Natural killer cell (primary cell): Measurements from ENCODE around the gene ZFP62. TPM values are rescaled to one million over a fixed set of nuclear protein-coding genes. Genes with fewer than 3 reads are reported as not detected.

Experiments used
- ATAC-seq, 3 donors: fragments of 150-1000 bp in 2 of 3; fragments of 200-7000 bp in 1 of 3; cut with Tn5 transposase; 1 replicate in 1 of 3; 2 replicates in 2 of 3; pipeline ENCODE4 v1.10.0; 2021; ENCODE audit warnings: mild to moderate bottlenecking in 2 of 3, moderate library complexity in 2 of 3
- DNase-seq, 2 donors: peaks; one replicate each; pipeline versions ENCODE4 v3.0.0 to v3.0.0-alpha.2; 2013 to 2021; ENCODE audit warnings: mixed read lengths in 1 of 2
- H3K27ac ChIP-seq: one replicate; pipeline ENCODE4 v1.5.1; 2013; ENCODE audit warnings: mild to moderate bottlenecking, low read length
- H3K27me3 ChIP-seq: one replicate; pipeline ENCODE4 v1.6.1; 2013; ENCODE audit warnings: low read length; ENCODE audit not compliant: control insufficient read depth, insufficient read depth
- H3K36me3 ChIP-seq: one replicate; pipeline ENCODE4 v1.6.1; 2013; ENCODE audit warnings: low read length; ENCODE audit not compliant: control insufficient read depth, insufficient read depth
- H3K4me1 ChIP-seq: one replicate; pipeline ENCODE4 v1.6.1; 2013; ENCODE audit warnings: low read length; ENCODE audit not compliant: control insufficient read depth, insufficient read depth
- H3K4me3 ChIP-seq: one replicate; pipeline ENCODE4 v1.5.1; 2013; ENCODE audit warnings: low read length
- H3K9me3 ChIP-seq: one replicate; pipeline ENCODE4 v1.6.1; 2013; ENCODE audit warnings: low read length; ENCODE audit not compliant: control insufficient read depth, insufficient read depth
- H3K27ac Mint-ChIP-seq, 2 donors: one replicate each; pipeline ENCODE4 v1.8.0; 2022; ENCODE audit warnings: mild to moderate bottlenecking in 2 of 2, mixed read lengths in 2 of 2, moderate library complexity in 1 of 2
- H3K27me3 Mint-ChIP-seq, 2 donors: one replicate each; pipeline ENCODE4 v1.8.0; 2022; ENCODE audit warnings: low read depth in 2 of 2, mixed read lengths in 2 of 2
- H3K36me3 Mint-ChIP-seq: one replicate; pipeline ENCODE4 v1.8.0; 2022; ENCODE audit warnings: mixed read lengths
- H3K4me1 Mint-ChIP-seq, 2 donors: one replicate each; pipeline ENCODE4 v1.8.0; 2022; ENCODE audit warnings: mixed read lengths in 2 of 2
- H3K4me3 Mint-ChIP-seq: one replicate; pipeline ENCODE4 v1.8.0; 2022; ENCODE audit warnings: mild to moderate bottlenecking, moderate library complexity, mixed read lengths
- H3K9me3 Mint-ChIP-seq, 2 donors: one replicate each; pipeline ENCODE4 v1.8.0; 2022; ENCODE audit warnings: mixed read lengths in 2 of 2
- WGBS: methylation state at CpG from one replicate; pipeline ENCODE4 v1.1.7; 2013; ENCODE audit warnings: missing lambda C conversion rate; ENCODE audit not compliant: insufficient coverage; 5-methylcytosine and 5-hydroxymethylcytosine counted together
- intact Hi-C: fragments of 100-400 bp; cut with micrococcal nuclease; formaldehyde crosslinking; loops from one replicate; pipeline ENCODE4 v1.14.2; 2022
- total RNA-seq, 4 donors: library from RNA; stranded (reverse); fragments of 120-200 nt in 1 of 4; gene quantifications; one replicate each; pipeline versions ENCODE4 v1.2.3 to v1.2.4, GENCODE V29; 2013 to 2022
- TF ChIP-seq, protein P1 (sequence below): fragments of 200-600 bp; IDR thresholded peaks from one replicate; pipeline ENCODE4 v1.8.0; 2022; ENCODE audit warnings: antibody characterized with exemption

ZFP62 gene
- total RNA-seq, 3 donors from 2014 or later (not counting 1 experiment from before 2014, with no cell fraction given): 16.6 to 21.0 (median 20.3) TPM

DNA sequence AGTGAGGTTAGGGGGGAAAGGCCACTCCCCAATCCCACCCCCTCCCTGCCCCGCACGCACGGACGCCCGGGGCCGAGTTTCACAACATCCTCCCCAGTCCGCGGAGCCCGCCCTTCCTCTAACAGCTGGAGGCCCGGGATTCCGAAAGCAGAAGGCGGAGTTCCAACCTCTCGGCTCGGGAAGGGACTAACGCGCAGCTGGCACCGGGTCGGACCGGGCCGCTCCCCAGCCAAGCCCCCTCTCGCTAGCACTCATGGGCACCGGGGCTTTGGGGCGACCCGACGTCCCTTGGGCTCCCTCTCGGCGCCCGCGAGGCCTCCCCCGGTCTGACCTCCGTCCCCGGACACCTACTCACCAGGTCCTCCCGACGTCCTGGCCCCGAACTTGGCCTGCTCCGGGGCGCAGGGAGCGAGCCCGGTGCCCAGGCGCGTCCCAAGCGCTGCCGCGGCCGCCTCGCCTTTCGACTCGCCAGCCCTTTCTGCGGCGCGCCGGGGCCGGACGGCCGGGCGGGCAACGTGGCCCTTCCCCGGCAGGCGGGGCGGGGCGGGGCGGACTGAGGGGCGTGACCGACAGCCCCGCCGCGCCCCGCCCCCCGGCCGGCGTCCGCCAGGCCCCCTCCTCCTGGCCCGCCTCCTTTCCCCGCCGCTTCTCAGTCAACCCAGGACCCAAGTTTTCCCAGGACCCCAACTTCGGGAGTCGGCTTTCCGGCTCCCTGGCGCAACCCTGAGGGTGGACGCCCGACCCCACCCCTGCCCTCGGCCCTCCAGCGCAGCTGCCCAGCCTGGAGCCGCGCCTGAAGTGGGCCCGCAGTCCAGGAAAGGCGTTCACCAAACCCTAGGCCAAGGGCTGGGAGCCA, 58.5 kb downstream of the ZFP62 start, which contains the start of gene MGAT1:
Gene MGAT1, minus strand, starts transcription at position 482 of the 856 bp plus-strand sequence. CDS start 9,835 bp downstream, outside the sequence.
- Histone ChIP-seq H3K36me3 (peaks cover 5% of the 10 kb centered on the region), H3K4me3 (peak within 1 kb of the TSS; percentile 88), H3K9me3 (no peaks in the 10 kb centered on the region), H3K4me1 (peaks cover 81% of the 10 kb centered on the region), H3K27ac (peak within 1 kb of the TSS; percentile 78), H3K27me3 (no peaks in the 10 kb centered on the region)
- ATAC-seq (peak; percentile 66 to 84 (median 72)), DNase-seq (peak; percentile 81 to 83)
- Mint-ChIP-seq H3K27me3 (no peaks in the 10 kb centered on the region), H3K4me1 (peaks cover 82% of the 10 kb centered on the region in 2 donors), H3K27ac (peak within 1 kb of the TSS; percentile 83 to 96), H3K4me3 (peak within 1 kb of the TSS; percentile 93), H3K36me3 (no peaks in the 10 kb centered on the region), H3K9me3 (no peaks in the 10 kb centered on the region)
- WGBS: under 1% methylated on average over 87 of the region's 87 CpGs
- TF ChIP-seq, protein P1, sequence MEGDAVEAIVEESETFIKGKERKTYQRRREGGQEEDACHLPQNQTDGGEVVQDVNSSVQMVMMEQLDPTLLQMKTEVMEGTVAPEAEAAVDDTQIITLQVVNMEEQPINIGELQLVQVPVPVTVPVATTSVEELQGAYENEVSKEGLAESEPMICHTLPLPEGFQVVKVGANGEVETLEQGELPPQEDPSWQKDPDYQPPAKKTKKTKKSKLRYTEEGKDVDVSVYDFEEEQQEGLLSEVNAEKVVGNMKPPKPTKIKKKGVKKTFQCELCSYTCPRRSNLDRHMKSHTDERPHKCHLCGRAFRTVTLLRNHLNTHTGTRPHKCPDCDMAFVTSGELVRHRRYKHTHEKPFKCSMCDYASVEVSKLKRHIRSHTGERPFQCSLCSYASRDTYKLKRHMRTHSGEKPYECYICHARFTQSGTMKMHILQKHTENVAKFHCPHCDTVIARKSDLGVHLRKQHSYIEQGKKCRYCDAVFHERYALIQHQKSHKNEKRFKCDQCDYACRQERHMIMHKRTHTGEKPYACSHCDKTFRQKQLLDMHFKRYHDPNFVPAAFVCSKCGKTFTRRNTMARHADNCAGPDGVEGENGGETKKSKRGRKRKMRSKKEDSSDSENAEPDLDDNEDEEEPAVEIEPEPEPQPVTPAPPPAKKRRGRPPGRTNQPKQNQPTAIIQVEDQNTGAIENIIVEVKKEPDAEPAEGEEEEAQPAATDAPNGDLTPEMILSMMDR: no peak
- intact Hi-C loops: loop anchor here (1.0 to 10.0 kb wide), 5 partner anchors 8 to 460 kb away; partner anchors contain the start of genes TRIM41, TRIM52 and ZFP62

DNA sequence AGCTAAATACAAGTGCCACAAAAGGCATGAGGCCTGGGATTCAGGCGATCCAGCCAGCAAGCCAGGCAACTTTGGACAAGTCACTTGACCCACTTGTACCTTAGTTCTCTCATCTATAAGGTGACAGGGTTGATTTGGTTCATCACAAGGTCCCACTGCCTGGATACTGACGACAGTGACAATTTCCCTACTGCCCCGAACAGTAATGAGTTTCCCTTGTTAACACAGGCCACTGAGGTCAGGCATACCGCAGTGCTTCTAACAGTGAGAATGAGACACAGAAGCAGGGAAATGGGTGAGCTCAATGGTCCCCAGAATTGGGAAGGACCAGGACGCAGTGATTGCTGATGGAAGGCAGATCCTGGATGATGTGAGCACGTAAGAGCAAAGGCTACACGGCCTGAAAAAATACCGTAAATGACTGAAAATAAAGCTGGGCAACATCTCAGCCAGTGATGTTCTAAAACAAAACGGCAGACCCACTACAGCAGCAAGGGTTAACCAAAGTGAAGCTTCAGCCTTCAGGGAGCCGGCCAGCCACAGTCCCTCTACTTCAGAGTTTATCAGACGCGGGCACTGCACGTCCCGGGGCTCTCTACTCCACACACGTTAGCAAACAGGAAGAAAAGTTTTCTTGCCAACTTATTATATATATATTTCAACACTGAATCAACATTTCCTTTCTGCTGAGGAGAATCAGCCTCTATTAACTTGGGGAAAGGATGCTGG, 59.3 kb downstream of the ZFP62 start:
- Mint-ChIP-seq H3K27ac (peak overlapping the region; percentile 75 to 83), H3K36me3 (no peaks in the 10 kb centered on the region), H3K4me3 (peak overlapping the region; percentile 92), H3K9me3 (no peaks in the 10 kb centered on the region), H3K4me1 (peaks cover 80% of the 10 kb centered on the region in 2 donors), H3K27me3 (no peaks in the 10 kb centered on the region)
- intact Hi-C loops: loop anchor here (1.0 to 10.0 kb wide), 5 partner anchors 9 to 461 kb away; partner anchors contain the start of genes TRIM41, TRIM52 and ZFP62
- no peaks in the 10 kb centered on the region for H3K9me3 ChIP-seq
- TF ChIP-seq, protein P1: no peak
- ATAC-seq: peak; percentile 1 to 3 (median 1)
- peaks cover 5% of the 10 kb centered on the region for H3K36me3 ChIP-seq
- H3K4me1 ChIP-seq: peaks cover 81% of the 10 kb centered on the region
- no peaks in the 10 kb centered on the region for H3K27me3 ChIP-seq
- 16% methylated on average over 12 of the region's 15 CpGs for WGBS
- no peak for DNase-seq
- H3K27ac ChIP-seq: peak overlapping the region; percentile 70
- H3K4me3 ChIP-seq: peak overlapping the region; percentile 88

GRCh38 chr5:180799902-180800801, 60.9 kb downstream of the ZFP62 start:
- H3K27me3 ChIP-seq: no peaks in the 10 kb centered on the region
- H3K9me3 Mint-ChIP-seq: no peaks in the 10 kb centered on the region
- no peak overlapping the region for H3K4me3 ChIP-seq
- WGBS: 57% methylated on average over 5 of the region's 6 CpGs
- H3K27ac Mint-ChIP-seq: peak overlapping the region; percentile 75 to 83
- TF ChIP-seq, protein P1: no peak
- intact Hi-C loops: loop anchor here (5.0 to 10.0 kb wide), 4 partner anchors 32 to 462 kb away; partner anchors contain the start of genes TRIM41 and TRIM52
- peak overlapping the region; percentile 32 for H3K4me3 Mint-ChIP-seq
- peak; percentile 18 to 30 (median 25) for ATAC-seq
- peaks cover 78% of the 10 kb centered on the region for H3K4me1 ChIP-seq
- peaks cover 10% of the 10 kb centered on the region for H3K36me3 ChIP-seq
- H3K27ac ChIP-seq: peak overlapping the region; percentile 12
- H3K36me3 Mint-ChIP-seq: no peaks in the 10 kb centered on the region
- no peak for DNase-seq
- peaks cover 81 to 87% of the 10 kb centered on the region in 2 donors for H3K4me1 Mint-ChIP-seq
- no peaks in the 10 kb centered on the region for H3K27me3 Mint-ChIP-seq
- no peaks in the 10 kb centered on the region for H3K9me3 ChIP-seq
